ENCODE results near the gene FBXL2.
"Not testable (repeated sequence)": the region's sequence is repeated elsewhere in the genome, so short reads cannot be mapped to it uniquely, and the experiment has no call there.

The FBXL2 gene

GRCh38 chr3:33317963-33318709 is 40.9 kb downstream of the FBXL2 start:
- no peak for DNase-seq

- no peak for DNase-seq
These were observed 41.6 kb downstream of the FBXL2 start for GRCh38 chr3:33318710-33319380.

GRCh38 chr3:33322412-33322811 is 45.2 kb downstream of the FBXL2 start:
- DNase-seq: no peak

GRCh38 chr3:33331414-33331813 is 54.2 kb downstream of the FBXL2 start:
- no peak for DNase-seq

- no peak for DNase-seq
These were observed 57.1 kb downstream of the FBXL2 start for GRCh38 chr3:33334364-33334763.

- DNase-seq: not testable (repeated sequence)
These were observed 61.8 kb downstream of the FBXL2 start for GRCh38 chr3:33338936-33339465.

- DNase-seq: no peak
These were observed 62.5 kb downstream of the FBXL2 start for GRCh38 chr3:33339758-33340157.

- DNase-seq: no peak
These were observed 78.4 kb downstream of the FBXL2 start for GRCh38 chr3:33355611-33356010.

GRCh38 chr3:33358172-33358781 is 81.0 kb downstream of the FBXL2 start:
- no peak for DNase-seq

GRCh38 chr3:33360136-33360825 is 83.0 kb downstream of the FBXL2 start:
- no peak for DNase-seq

GRCh38 chr3:33363113-33363800 is 86.0 kb downstream of the FBXL2 start:
- no peak for DNase-seq

GRCh38 chr3:33364060-33364459 is 86.8 kb downstream of the FBXL2 start:
- no peak for DNase-seq

GRCh38 chr3:33364531-33365128 is 87.4 kb downstream of the FBXL2 start:
- no peak for DNase-seq

GRCh38 chr3:33372218-33373081 is 95.2 kb downstream of the FBXL2 start:
- DNase-seq: peak; percentile 10

- DNase-seq: no peak
These were observed 95.8 kb downstream of the FBXL2 start for GRCh38 chr3:33373082-33373437.

GRCh38 chr3:33377489-33377888 is 100.2 kb downstream of the FBXL2 start:
- no peak for DNase-seq

GRCh38 chr3:33377931-33378330 is 100.7 kb downstream of the FBXL2 start:
- DNase-seq: no peak

- DNase-seq: no peak
These were observed 103.4 kb downstream of the FBXL2 start for GRCh38 chr3:33380653-33381052.

- DNase-seq: no peak
These were observed 106.7 kb downstream of the FBXL2 start for GRCh38 chr3:33383951-33384350.

GRCh38 chr3:33385423-33385822 is 108.2 kb downstream of the FBXL2 start:
- no peak for DNase-seq

GRCh38 chr3:33386631-33387030 is 109.4 kb downstream of the FBXL2 start:
- no peak for DNase-seq

All from activated T-cell treated with anti-CD3 and anti-CD28 coated beads for 4 hours (primary cell).